Choroid plexus epithelial cell (primary cell): Measurements from ENCODE around the gene GTSE1.

Experiments
- DNase-seq: peaks from one replicate; pipeline ENCODE4 v3.0.0-alpha.2; 2010; ENCODE audit warnings: low read depth
- H3K4me3 ChIP-seq: 2 replicates; pipeline ENCODE4 v1.5.1; 2011; ENCODE audit warnings: low read depth, mild to moderate bottlenecking, control low read depth, low read length, moderate library complexity
- CTCF ChIP-seq: conservative IDR thresholded peaks from 2 replicates; pipeline ENCODE4 v1.5.1; 2011; ENCODE audit warnings: low read depth, mild to moderate bottlenecking, control low read depth, inconsistent platforms, low read length, moderate library complexity

GTSE1 gene

DNA sequence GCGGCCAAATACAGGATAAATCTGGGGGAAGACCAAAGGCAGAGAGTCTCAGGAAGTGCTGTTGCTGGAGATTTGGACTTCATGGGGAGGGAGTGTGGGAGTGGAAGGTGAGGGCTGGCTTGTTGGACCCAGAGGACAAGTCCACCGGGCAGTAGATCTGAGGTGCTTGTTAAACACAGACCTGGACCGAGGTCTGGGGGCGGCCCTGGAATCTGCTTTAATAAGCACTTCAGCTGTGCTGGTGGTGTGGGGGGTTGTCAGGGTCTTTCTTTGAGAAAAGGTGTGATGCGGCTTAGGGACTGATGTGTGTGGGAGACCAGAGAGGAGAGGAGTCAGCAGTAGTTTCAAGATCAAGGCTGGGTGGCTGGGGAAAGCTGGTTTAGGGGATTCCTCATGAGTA, 43.3 kb downstream of the GTSE1 start:
- no peak for DNase-seq
- no peak overlapping the region for H3K4me3 ChIP-seq
- TF ChIP-seq CTCF = no peak

DNA sequence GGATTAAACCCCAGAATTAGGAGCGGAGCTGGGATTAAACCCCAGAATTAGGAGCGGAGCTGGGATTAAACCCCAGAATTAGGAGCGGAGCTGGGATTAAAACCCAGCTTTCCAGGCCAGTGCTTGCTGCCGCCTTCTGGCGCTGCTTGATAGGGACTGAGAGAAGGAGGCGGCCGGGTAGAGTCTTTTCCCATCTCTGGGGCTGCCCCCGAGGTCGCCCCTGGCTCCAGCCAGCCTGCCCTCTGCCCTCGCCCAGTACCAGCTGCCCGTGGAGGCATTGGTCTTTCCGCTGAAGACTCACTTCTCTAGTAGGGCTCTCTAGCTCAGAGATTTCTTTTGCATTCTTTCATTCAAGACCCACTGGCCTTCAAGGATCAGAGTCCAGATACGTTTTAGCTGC, 44.0 kb downstream of the GTSE1 start:
- H3K4me3 ChIP-seq = no peak overlapping the region
- no peak for TF ChIP-seq CTCF
- DNase-seq = no peak

- no peak for DNase-seq
- H3K4me3 ChIP-seq = no peak overlapping the region
- TF ChIP-seq CTCF = no peak
These were observed 50.2 kb downstream of the GTSE1 start for GRCh38 chr22:46346680-46347405.

DNA sequence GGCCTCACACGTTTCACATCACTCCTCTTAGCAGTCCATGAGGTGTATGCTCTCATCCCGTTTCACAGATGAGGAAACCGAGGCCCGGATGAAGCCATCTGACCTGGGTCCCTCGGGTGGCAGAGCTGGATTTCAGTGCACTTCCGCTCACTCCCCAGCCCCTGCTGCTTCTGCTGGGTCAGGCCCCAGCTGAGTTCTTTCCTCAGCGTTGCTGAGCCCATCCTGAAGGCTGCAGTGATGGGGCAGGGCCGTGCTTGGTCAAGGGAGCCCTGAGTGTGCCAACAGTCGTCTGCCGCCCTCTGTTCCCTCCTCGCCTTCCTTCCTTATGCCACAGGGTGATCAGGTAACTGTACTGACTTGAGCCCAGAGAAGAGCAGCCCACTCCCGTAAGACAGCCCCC, 51.0 kb downstream of the GTSE1 start:
- TF ChIP-seq CTCF = no peak
- no peak overlapping the region for H3K4me3 ChIP-seq
- no peak for DNase-seq

GRCh38 chr22:46348099-46348695, 51.5 kb downstream of the GTSE1 start:
- H3K4me3 ChIP-seq = no peak overlapping the region
- no peak for TF ChIP-seq CTCF
- DNase-seq = no peak

- no peak for DNase-seq
- H3K4me3 ChIP-seq = no peak overlapping the region
- no peak for TF ChIP-seq CTCF
These were observed 52.6 kb downstream of the GTSE1 start for GRCh38 chr22:46349238-46349637.

GRCh38 chr22:46349681-46350080, 53.0 kb downstream of the GTSE1 start:
- no peak for TF ChIP-seq CTCF
- DNase-seq = no peak
- H3K4me3 ChIP-seq = no peak overlapping the region
